Kasumi-1 (cell line): Measurements from ENCODE around the gene IL36RN.

Experiments
- DNase-seq, 2 experiments: peaks; one replicate each; lab custom pipeline; 2025; lab: John Stamatoyannopoulos, UW

Gene IL36RN

DNA sequence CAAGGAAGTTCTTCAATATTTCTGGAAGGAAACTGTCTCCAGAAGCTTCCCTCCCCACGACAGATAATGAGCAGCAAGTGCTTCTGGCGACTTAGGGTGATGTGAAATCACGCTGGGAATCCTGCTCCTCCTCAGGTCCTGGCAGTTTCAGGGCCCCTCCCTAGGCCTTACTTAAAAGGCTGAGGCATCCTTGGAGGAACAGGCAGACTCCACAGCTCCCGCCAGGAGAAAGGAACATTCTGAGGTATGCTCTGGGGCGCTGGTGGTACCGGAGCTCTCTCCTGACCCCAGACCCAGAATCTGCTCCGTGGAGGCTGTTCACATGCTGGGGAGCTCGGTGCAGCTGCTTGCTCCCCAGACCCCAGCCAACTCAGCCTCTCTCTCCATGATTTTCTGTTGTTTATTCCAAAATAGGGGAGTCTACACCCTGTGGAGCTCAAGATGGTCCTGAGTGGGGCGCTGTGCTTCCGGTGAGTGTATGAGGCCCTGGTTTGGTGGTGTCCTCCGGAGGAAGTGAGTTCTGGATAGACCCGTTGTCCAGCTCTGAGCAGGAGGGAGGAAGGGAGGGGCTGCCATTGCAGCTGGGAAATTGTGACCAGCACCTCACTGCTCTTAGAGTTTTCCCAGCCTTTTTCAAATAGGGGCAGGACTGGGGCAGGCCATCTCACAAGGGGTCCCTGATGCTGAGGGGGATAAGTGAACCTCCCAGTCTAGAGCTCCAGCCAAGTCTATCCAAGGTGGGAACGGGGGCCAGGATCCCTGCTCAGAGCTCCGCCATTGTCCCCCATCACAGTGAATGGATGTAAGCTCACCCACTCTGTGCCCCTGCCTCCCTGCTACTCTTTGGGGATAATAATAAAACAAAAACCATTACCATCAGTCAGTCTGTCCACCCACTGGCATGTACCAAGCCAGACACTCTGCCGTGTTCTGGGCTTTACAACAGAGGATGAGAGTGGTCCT, at the start of gene IL36RN:
Gene IL36RN, plus strand, starts transcription at position 201 of the 963 bp plus-strand sequence. Its CDS starts 241 bp downstream, at position 442.
- no peak for DNase-seq

DNA sequence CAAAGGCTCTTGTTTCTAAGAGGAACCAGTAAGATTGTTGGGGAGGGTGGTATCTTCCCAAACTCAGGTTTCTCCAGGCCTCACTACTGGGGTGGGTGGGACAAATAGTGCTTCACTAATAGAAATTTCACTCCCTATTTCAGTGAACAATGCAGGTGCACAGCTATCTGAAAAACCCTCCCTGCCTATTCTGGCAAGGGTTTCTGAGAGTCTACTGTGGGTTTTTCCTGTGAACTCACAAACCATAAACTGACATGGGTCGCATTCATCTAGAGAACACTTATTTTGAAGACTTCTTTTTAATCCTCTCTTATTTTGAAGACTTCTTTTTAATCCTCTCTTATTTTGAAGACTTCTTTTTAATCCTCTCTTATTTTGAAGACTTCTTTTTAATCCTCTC, 49.4 kb upstream of the IL36RN start:
- no peak for DNase-seq

GRCh38 chr2:113010088-113010487, 48.9 kb upstream of the IL36RN start:
- no peak for DNase-seq

GRCh38 chr2:113011108-113011507, 47.9 kb upstream of the IL36RN start:
- DNase-seq: no peak

DNA sequence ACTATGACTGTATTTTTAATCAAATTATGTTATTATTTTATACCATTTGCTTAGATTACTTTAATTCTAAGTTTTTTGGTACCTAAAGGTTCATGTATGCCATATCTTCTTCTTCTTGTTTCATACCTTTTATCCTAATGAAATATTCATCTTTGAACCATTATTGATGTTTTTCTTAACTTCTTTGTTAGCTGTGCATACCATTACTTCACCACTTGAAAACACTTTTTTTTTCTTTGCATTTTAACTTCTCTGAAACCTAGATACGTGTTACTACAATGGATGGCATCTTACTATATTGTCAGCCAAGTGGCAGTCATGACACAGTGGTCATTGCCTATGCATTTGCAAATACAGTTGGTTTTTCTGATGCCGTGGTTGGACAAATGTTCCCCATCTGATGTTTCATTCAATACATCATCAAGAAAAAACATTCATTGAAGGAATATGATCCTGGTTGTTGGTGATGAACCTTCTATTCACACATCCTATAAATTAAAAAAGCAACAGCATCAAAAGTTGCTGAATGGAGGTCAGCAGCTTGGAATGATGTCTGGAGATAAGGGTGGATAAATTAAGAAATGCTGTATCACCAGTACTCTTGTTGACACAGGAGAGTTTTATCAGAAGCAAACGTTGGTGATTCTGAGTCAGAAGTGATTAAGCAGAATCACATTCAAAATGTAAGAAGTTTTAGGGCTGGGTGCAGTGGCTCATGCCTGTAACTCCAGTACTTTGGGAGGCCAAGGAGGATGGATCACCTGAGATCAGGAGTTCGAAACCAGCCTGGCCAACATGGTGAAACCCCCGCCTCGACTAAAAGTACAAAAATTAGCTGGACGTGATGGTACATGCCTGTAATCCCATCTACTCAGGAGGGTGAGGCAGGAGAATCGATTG, 46.3 kb upstream of the IL36RN start:
- DNase-seq: no peak

DNA sequence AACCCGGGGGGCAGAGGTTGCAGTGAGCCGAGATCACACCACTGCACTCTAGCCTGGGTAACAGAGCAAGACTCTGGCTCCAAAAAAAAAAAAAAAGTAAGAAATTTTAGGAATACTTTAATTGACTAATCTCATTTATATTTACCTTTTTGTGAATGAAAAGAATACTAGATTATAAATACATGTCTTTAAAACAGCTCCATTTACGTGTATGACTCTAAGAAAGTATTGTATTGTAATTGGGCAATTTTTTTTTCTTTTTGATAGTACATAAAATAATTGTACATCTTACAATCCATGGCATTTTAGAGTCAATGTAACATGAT, 45.7 kb upstream of the IL36RN start:
- DNase-seq: no peak

DNA sequence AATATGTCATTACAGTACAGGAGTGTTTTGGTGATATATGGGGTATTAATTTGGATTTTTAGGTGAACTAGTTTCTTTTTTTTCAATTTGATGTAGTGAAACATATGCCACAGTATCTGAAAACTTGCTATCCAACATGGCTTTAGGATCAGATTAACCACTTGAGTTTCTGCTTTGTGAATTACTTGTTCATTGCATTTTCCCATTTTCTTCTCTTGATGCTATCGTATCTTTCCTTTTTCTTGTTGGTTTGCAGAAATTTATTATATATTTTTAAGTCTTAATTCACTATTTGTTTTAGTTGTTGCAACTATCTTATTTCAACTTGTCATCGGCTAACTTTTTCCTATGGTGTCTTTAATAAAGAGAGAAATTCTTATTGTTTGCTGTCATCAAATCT, 44.9 kb upstream of the IL36RN start:
- DNase-seq: no peak

- DNase-seq: no peak
Measured at GRCh38 chr2:113015042-113015441, 44.0 kb upstream of the IL36RN start.

DNA sequence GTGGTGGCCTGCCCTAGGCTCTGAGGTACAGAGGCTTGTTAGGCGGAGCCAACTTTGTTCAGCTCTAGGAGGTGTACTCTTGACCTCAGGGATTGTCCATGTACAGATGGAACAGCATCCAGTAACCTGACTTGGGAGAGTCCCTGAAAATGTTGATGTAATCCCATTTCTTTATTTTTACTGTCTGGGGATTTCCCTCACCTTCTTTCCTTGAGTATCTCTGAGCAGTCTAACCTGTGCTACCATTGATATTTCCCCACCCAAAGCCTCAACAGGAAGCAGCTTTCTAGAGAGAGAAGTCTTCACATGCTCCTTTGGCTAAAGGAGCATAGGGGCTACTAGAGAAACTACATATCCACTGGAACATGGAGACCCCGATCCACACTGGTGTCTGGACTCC, 43.3 kb upstream of the IL36RN start:
- no peak for DNase-seq

- no peak for DNase-seq
Measured at GRCh38 chr2:113018509-113018908, 40.5 kb upstream of the IL36RN start.

DNA sequence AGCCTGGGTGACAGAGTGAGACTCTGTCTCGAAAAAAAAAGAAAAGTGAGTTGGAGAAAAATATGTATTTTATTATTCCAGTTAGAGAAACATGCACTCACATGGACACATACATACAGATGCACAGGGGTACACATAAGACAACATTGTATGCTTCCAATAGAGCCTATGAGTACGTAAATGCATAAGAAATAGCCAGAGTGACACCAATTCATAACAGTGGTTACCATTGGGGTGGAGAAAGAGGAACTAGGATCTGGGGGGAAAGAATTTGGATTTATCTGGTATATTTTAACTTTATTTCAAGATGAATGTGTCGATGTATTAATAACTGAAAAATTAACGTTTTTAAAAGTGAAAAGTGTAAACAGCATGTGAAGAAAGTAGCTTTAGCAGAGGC, 37.7 kb upstream of the IL36RN start:
- no peak for DNase-seq

DNA sequence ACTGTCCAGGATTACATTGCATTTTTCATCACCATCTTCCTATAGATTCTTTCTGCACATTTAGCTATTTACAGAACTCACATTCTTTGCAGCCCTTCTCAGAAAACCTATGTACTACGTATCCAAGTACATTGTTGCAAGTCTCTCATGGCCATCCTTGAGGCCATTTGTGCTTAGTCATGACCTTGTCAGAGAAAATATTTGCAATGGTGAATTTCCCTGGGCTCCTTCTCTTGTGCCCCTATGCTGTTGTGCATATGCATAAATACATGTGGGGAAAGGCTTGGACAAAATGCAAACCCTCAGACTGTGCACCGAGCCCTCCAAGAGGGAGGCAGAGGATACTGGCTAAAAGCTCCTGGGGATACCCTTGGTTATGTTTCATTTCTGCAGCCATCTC, 34.2 kb upstream of the IL36RN start:
- no peak for DNase-seq

GRCh38 chr2:113025737-113026136, 33.3 kb upstream of the IL36RN start:
- no peak for DNase-seq

GRCh38 chr2:113027691-113028090, 31.3 kb upstream of the IL36RN start:
- no peak for DNase-seq

GRCh38 chr2:113028112-113028511, 30.9 kb upstream of the IL36RN start:
- DNase-seq: peak in 1 of 2 experiments; percentile 8

- DNase-seq: no peak
Measured at GRCh38 chr2:113032737-113033136, 26.3 kb upstream of the IL36RN start.

- no peak for DNase-seq
Measured at GRCh38 chr2:113034016-113034415, 25.0 kb upstream of the IL36RN start.

DNA sequence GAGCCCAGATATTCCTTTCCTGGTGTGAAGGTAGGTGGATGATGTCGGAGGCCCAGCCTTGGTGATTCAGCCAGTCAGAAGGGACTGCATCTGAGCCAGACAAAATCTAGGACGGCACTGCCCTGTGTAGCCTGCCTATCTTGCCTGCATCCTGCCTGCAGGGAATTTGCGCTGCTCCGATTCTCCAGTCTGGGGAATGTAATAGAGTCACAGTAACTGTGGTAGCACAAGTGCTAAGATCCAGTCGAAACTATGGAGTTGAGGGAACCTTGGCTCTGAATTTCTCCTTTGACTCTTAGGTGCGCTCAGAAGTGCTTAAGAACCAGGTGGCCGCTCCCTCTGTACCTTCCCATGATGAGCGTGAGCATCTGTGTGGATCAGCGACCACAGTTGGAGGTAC, 22.2 kb upstream of the IL36RN start:
- no peak for DNase-seq

GRCh38 chr2:113038291-113038690, 20.7 kb upstream of the IL36RN start:
- DNase-seq: no peak

DNA sequence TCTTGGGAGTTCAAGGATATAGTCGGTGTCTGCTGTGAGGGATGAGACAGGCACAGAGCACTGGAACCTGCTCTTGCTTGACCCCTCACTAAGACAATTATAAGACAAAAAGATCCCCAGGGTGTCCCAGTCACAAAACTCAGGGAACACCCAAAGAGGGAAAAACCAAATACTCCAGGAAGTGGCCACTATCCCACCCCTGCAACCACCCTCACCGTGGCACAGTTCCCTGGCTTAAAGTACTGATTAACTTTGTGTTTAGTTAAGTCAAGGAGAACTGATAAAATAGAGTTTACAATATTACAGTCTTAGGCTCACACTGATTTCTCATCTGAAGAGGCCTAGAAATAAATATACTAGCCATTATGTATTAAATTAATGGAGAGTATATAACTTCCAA, 19.8 kb upstream of the IL36RN start:
- no peak for DNase-seq

- DNase-seq: no peak
Measured at GRCh38 chr2:113039719-113040118, 19.3 kb upstream of the IL36RN start.

- DNase-seq: no peak
Measured at GRCh38 chr2:113041871-113042270, 17.1 kb upstream of the IL36RN start.

DNA sequence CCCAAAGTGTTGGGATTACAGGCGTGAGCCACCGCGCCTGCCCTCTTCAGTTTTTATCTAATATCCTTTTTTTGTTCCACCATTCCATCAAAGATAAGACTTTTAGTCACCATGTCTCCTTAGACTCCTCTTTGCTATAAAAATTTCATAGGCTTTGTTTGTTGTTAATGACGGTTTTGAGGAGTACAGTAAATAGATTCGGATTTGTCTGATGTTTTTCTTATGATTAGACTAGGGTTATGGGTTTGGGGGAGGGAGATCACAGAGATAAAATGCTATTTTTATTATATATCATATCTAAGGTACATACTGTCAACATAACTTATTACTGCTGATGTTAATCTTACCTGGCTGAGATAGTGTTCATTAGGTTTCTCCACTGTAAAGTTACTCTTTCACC, 12.5 kb upstream of the IL36RN start:
- DNase-seq: no peak
